Stimulated activated CD8-positive, alpha-beta memory T cell treated with anti-CD3 and anti-CD28 coated beads, Interleukin-2, amount 100 ng/mL, for 1 hour (primary cell): ENCODE data around the gene MAGED2.
"Not testable (repeated sequence)": the region's sequence is repeated elsewhere in the genome, so short reads cannot be mapped to it uniquely, and the experiment has no call there.

Source experiments
- DNase-seq, 2 donors: peaks; one replicate each; pipeline ENCODE4 v3.0.0-alpha.2; 2020; ENCODE audit warnings: low read depth in 2 of 2

The MAGED2 gene

GRCh38 chrX:54819201-54819600, 11.7 kb downstream of the MAGED2 start:
- DNase-seq = no peak

- no peak for DNase-seq
Measured at GRCh38 chrX:54820737-54821136, 13.2 kb downstream of the MAGED2 start.

- no peak for DNase-seq
Measured at GRCh38 chrX:54821310-54821709, 13.8 kb downstream of the MAGED2 start.

GRCh38 chrX:54824195-54824594, 16.6 kb downstream of the MAGED2 start:
- no peak for DNase-seq

- no peak for DNase-seq
Measured at GRCh38 chrX:54824722-54825121, 17.2 kb downstream of the MAGED2 start.

- DNase-seq = no peak
Measured at GRCh38 chrX:54825716-54826438, 18.3 kb downstream of the MAGED2 start.

GRCh38 chrX:54826598-54826997, 19.1 kb downstream of the MAGED2 start:
- DNase-seq = no peak

GRCh38 chrX:54838583-54838982, 31.0 kb downstream of the MAGED2 start:
- no peak for DNase-seq

- DNase-seq = not testable (repeated sequence)
Measured at GRCh38 chrX:54841184-54841874, 33.8 kb downstream of the MAGED2 start.

GRCh38 chrX:54842607-54843006, 35.1 kb downstream of the MAGED2 start:
- DNase-seq = no peak

GRCh38 chrX:54843050-54843449, 35.5 kb downstream of the MAGED2 start:
- DNase-seq = no peak

GRCh38 chrX:54847700-54848099, 40.2 kb downstream of the MAGED2 start:
- DNase-seq = not testable (repeated sequence)

- DNase-seq = no peak
Measured at GRCh38 chrX:54865208-54865607, 57.7 kb downstream of the MAGED2 start.
